NCI-H446 (cell line): ENCODE data around the gene DNAL4.

ENCODE experiments used
- DNase-seq, 2 experiments: peaks; one replicate each; lab custom pipeline; 2025; lab: John Stamatoyannopoulos, UW

DNAL4 gene

DNA sequence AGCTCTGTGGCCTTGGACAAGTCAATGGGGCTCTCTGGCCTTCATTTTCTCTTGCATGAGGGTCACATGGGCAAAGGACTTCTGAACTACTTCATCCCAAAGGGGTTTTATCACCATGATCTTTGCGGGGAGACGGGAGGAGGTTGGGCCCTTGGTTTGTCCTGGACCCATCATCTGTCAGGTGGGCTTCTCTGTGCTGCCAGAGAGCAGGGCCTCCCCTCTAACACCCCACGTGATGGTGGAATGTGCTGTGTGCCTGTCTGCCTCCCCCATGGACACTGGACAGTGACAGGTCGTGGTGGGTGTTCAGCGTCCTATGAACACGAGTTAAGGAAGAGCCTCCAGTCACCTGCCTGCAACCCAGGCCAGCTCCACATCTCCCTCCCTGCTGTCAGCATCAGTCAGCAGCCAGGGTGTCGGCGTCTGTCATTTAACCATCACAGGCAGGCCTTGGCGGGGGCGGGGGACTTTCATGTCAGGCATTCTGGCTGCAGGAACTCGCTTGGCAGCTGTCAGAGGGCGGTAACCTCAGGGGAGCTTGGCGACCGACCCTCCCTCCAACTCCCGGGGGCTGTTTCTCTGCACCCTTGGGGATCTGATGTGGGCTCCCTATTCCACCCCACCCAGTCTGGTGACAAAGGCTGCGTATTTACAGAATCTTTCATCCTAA is 35.5 kb downstream of the DNAL4 start:
- no peak for DNase-seq

DNA sequence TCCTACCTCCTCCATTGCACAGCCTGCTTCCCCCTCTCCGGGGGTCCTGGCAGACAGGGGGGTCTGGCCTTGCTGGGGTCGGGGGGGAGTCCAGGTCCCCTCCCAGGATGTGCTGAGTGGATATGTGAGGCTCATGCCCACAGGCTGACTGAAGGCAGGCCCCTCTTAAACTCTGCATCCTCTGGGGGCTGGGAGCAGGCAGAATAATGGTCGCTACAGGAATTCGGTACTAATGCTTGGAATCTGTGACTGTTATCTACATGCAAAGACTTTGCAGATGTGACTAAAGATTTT is 36.5 kb downstream of the DNAL4 start:
- DNase-seq = no peak

DNA sequence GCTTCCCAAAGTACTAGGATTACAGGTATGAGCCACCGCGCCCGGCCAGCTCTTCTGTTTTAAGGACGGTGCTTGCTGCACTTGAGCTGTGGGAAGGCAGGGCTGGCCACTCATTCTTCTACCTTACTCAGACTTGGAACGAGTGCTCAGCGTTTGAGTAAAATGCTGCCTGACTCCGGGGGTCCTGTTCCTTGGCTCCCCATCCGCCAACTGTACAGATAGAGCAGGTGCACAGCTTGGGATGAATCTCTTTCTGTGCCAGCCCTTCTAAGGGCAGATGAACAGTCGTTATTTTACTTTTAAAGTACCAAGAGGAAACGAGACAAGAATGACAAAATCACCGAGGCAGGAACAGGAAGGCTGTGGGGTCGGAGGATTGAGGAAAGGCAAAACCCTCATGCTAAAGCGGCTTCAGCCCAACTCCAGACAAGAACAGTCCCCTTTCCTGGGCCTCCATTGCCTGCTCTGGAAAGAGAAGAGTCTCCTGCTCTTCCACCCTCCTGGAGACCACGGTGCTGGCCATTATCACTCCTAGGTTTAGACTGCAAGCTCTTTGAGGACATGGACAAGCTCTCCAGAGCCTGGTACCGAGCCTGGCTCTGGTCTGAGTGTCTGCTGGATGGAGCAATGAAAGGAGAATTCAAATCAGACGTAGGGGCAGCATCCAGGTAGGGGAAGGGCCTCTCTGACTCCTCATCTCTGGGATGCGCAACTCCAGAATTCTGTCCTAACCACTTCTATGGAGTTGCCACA is 37.1 kb downstream of the DNAL4 start:
- DNase-seq = no peak

DNA sequence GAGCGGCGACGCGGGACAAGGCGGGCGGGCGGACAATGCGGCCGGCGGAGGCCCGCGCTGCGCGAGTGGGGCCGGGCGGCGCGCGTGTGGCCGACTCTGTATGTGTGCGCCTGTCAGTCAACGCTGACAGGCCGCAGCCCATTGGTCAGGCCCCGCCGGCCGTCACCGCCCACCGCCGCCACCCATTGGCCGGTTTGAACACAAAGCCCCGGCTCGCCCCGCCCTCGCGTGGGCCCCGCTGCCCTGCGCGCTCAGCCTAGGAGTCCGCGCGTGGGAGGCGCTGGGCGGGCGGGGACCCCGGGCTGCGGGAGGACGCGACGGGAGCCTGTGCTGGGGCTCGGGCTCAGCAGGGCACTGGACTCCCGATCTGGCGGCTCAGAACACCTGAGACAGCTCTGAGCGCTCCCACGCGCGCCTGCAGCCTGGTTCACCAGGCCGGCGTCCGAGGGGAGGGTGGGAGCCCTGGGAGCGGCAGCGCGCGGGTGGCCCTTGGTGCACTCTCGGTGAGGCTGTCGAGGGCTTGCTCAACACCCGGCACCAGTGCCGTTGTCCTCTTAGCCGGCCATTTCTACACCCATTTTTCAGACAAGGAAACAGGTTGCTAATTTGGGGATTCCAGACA is 37.9 kb downstream of the DNAL4 start, which contains the start of gene SUN2:
Gene SUN2 (minus strand): TSS at position 88 of the 622 bp plus-strand sequence. CDS start 3,370 bp downstream, outside the sequence.
- DNase-seq = peak; percentile 57 to 91

DNA sequence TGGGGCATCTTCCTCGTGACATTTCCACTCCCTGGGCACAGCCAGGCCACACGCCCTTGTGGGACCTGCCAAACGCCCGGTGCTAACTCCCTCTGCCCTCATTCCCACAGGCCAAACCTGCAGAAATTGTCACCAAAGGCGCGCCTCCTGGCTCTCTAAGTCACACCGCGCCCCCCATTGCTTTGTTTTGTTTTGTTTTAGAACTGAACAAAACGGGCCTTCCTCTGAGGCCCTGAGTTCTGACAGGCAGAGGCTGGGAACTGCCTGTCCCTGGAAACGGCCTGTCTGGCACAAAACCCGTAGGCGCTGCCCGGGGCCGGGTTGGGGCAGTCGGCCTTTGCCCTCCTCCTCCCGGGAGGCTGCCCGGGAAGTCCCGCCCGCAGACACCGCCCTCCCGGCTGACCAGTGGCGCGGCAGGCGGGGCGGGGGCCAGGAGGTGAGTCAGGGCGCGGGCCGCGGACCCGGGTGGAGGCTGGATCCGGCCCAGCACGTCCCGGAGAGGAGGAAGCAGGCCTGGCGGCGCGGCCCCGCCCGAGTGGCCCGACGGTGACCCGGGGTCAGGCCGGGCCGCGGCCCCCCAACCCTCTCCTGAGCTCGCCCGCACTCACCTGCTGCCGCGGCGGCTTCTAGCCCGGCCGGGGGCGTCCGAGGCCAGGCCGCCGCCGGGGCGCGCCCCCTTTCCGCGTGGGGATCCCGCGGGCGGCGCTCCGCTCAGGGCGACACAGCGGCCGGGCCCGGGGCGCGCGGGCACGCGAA is 38.6 kb downstream of the DNAL4 start:
- no peak for DNase-seq

DNA sequence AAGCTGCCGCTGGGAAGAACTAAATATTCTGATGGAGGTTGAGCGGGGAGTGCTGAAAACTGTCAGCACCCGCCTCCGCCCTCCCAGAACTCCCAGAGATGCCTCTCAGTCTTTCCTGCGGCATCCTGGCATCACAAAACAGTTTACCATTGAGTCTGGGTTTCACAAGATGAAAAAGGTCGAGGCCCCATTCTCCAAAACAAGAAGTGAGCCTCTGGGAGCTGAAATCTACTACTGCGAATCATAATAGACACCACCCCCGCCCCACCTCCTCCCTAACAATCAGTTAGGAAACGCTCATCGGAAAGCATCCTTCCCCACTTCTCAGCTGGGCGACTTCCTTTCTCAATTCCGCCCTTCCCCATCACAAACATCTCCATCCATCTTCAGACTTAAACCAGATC is 39.2 kb downstream of the DNAL4 start:
- no peak for DNase-seq

DNA sequence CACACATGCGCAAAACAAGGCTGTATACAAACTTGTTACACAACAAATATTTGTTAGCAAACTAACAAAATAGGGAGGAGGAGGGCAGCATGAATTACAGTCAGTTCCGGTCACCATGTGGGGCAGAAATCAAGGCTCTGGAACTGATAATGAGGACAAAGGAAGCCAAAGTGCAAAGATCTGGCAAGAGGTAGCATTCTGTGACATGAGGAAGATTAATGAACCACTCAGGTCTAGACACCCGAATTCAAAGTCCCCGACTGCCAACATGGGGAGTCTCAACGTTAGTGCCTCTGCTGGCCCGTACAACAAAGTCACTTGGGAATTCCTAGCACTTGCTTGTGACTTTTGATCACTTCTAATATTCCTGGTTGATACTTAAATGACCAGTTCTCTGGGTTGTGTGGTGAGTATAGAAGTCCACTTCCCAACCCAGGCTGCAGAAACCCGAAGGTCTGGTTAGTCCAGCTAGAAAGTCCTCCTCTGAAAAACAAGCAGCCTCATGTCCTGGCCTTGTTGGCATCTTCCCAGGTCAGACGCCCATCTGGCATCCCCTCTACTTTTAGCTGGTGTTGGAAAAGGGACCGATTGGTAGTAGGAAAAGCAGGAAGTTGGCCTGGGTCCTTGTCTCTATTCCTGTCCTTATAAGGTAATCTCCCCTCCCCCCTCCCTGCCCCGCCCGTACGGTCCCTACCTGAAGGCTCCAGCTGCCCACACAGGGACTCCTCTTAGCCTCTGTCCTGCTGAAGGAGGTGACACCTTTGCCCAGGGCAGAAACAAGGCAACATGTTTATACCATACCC is 39.8 kb downstream of the DNAL4 start:
- peak; percentile 70 to 86 for DNase-seq

DNA sequence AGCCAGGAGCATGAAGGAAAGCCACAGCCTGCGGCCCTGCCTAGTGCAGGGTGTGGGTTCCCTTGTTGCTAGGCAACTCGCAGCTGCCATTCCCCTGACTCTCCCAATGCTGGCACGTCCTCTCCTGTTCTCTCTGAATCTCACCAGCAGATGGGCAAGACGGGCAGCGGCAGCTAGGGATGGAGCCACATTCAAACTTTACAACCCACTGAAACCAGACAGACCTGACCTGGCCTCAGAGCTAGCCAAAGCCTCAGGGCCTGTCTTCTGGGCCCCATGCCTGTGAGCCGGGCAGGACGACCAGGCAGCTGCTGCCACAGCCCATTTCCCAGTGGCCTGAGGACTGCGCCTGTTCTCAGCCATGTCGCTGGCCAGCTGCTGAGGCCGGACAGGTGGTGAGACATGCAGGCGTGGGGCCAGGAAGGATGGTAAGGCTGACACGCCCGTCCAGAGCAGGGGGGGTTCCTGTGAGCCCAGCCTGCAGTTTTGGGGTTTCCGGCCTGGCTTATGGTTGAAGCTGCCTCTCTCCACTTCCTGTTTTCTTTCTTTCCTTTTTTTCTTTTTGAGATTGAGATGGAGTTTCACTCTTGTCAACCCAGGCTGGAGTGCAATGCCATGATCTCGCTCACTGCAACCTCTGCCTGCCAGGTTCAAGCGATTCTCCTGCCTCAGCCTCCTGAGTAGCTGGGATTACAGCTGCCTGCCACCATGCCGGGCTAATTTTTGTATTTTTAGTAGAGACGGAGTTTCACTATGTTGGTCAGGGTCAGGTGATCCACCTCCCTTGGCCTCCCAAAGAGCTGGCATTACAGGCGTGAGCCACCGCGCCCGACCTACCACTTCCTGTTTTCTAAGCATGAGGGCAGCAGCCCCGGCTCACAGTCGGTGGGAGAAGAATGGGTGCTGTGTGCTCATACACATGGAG is 42.3 kb downstream of the DNAL4 start:
- no peak for DNase-seq

DNA sequence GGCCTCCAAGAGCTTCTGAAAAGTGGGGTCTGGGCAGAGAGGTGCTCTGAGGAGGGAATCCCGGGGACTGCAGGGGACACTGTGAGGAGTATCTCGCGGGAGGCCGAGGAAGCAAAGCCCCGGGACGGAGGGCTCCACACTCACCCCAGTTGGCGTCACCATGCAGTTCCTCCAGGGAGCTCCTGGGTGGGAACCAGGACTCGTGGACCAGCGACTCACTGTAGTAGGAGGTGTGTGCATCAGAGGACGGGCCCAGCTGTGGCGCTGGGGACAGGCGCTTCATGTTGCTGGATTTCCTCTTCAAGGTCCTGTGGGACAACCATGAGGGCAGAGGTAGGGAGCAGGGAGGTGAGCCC is 42.9 kb downstream of the DNAL4 start:
- DNase-seq = no peak

DNA sequence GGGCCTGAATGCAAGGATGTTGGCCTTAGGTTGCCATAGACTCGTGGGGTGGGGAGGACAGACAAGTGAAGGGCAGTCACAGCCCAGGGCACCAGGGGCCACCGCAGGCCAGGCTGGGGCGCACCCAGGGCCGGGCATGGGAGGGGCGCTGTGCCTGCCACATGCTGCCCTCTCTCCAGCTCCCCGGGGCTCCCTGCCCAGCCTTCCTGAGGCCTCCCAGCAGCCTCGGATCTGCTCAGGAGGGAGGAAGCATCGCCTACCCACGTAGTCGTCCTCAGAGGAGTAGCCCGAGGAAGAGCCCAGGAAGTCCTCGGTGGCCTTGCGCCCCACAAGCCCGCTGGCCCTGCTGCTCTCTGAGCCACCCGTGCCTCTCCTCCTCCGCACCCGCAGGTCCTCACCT is 43.3 kb downstream of the DNAL4 start:
- DNase-seq = no peak

DNA sequence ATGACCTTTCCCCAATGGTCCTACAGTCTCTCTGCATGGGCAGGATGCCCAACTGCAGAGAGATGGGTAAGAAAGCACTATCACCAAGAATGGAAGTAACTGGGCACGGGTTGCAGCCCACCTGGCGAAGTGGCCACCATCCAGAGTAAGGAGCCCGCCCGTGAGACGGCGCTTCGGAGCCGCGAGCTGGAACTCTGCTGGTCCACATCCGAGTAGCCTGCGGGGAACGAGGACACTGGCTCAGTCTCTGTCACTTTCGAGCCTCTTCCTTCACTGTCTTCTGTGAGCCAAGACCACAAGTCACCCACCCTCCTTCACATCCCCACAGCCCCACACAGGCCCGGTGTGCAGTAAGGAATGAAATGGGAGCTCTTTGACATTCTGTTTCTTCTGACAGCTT is 43.8 kb downstream of the DNAL4 start:
- no peak for DNase-seq

DNA sequence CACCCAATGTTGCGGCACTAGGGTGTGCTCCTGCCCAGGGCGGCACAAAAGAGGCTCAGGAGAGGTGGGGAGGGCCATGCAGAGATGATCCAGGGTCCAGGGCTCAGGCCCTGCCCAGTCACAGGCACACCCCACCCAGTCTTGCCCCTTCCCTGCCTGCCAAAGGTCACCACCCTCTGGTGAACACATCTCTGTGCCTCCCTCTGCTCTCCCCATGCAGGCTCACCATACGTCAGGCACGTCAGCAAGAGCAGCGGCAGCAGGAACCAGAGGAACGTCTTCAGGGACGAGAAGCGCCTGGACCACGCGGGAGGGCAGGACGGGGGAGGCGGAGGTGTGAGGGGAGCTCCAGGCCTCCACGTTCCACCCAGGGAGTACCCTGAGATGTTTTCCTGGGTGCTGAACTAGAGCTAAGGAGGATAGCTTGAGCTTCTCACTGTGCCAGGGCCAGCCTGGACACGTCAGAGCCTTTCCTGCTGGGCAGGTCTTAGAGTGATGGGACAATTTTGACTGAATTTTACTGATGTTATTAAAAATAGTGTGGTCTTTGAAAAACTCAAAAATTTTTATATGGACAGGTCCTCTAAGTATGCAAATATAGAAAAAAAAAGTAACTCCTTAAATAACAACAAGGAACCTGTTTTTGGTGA is 45.3 kb downstream of the DNAL4 start:
- no peak for DNase-seq

DNA sequence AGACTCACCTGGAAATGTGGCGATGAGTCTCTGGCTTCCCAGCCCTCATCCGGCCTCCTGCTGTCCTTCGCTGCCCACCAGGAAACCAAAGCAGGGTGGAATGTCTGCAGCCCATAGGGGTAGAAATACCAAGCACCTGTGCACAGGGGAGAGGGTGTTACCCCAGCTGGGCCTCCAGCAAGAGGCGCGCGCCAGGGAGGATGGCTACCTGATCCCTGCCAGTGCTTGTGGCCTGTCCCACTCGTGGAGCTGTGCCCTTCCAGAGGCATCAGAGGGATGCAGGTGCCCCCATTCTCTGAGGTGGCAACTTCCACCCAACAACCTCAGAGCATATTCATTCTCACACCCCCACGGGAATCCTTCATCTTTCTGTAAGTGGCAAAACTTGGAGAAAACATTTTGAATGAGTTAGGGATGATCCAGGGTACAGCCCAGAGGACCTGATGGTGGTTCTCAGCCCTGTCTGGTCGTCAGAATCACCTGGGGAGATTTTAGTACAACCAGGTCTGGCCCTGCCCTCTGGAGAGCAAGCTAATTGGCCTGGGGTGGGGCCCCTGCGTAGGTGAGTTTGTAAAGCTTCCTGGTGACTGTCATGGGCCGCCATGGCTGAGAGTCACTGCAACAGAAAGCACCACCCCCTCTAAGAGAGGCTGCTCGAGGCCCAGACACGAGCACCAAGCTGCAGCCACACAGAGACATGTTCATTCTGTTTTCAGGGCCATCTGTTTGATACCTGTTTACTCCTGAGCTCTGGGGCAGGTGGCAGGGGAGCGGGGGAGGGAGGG is 48.1 kb downstream of the DNAL4 start:
- DNase-seq = no peak

DNA sequence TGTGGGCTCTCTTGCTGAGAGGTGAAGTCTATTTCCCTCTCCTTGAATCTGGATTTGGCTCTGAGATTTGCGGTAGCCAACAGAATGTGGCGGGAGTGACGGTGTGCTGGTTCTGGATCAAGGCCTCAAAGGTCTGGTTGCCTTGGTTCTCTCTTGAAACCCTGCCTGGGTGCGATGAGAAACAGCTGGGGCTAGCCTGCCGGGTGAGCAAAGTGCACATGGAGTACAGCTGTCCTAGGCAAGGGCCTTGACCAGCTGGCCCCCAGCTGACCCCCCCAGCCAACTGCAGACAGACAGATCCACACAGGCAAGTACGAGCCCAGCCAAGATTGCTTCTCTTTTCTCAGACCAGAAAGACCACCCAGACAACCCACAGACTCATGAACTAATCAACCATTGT is 49.0 kb downstream of the DNAL4 start:
- DNase-seq = no peak

DNA sequence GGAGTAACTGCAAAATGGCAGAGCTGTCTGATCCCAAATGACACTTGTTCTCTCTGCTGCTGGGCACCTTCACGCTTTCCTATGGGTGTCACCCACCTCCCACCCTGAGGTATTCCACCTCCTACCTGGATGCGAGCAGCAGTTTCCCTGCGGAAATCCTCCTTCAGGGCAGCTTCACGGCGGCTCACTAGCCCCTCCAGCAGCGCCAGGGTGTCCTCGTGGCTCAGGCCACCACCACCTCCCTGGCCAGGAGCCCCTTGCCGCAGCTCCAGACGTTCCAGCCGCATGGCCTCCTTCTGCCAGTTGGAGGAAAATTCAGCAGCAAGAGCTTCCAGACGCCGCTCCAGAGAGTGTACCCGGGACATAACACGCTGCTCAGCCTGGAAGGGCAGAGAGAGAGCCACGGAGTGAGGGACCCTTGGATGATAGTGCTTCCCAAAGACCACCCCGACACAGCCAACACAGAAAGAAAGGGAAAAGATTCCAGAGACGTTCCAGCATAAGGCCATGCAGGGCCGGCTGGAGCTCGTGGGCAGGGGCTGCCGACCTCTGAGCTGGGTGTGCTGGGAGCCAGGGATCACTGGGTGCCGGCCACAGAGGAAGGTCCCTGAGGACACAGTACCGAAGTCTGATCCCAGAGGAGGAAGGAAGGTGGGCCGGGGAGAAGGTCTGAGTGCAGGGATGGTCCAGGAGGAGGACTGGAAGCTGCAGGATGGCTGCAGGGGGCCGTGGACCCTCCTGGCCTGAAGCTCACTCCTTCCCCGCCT is 51.6 kb downstream of the DNAL4 start:
- no peak for DNase-seq

DNA sequence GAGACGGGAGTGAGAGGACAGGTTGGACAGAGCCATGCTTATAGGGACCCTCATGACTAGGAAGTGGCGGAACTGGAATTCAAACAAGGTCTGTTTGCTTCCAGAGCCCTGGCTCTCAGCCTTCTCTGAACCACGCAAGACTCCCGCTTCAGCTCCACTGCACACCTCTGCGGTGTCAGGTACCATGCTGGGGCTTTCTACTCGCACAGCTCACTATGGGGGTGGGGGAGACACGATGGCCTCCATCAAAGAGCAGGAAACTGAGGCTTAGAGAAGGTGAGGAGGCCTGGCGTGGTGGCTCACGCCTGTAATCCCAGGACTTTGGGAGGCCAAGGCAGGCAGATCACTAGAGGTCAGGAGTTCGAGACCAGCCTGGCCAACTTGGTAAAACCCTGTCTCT is 52.4 kb downstream of the DNAL4 start:
- no peak for DNase-seq

DNA sequence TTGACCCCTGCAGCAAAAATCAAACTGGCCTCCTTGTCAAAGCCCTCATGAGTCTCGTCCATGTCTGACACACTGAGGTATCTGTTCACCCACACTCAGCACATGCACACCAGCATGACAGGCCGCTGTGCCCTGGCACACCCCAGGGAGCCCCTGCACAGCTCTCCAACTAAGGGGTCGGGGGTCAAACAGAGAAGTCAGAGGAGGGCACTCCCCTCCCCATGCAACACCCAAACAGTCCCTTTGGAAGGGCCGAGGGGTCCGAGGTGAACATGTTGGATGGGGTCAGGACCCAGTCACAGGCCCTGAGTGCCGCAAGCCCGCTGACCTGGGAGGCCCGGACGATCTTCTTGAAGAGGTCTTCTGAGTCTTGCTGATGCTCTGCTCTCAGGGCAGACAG is 52.8 kb downstream of the DNAL4 start:
- DNase-seq = no peak

DNA sequence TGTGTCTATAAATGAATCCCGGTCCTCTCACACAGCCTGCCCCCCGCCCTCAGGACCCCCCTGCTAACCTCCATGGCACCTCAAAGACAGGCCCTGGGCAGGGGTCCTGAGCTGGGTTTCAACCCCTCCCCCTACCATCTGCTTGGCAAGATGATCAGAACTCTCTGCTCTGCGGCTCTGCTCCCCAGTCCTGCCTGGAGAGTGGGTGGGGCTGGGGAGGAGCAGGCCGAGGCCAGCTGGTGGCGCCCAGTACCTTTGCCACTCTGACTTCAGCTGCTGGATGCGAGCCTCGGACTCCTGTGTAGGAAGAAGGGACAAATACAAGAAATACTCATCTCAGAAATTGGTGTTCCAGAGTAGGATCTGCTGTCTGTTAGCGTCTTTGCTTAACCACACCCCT is 53.2 kb downstream of the DNAL4 start:
- no peak for DNase-seq
